Loucy (cell line): ENCODE data around the gene H2AZ2.

Experiments
- H2AFZ ChIP-seq: fragments of 200-600 bp; sonication (generic); 2 replicates; pipeline ENCODE4 v1.6.0; 2016; ENCODE audit warnings: antibody characterized with exemption, mild to moderate bottlenecking, low read length, moderate library complexity
- H3F3A ChIP-seq: fragments of 200-600 bp; 2 replicates; pipeline ENCODE4 v1.6.0; 2016; ENCODE audit warnings: antibody characterized with exemption, low read depth, mild to moderate bottlenecking
- H3K27me3 ChIP-seq: fragments of 200-600 bp; sonication (generic); 2 replicates; pipeline ENCODE4 v1.6.1; 2014; ENCODE audit warnings: low read length, mild to moderate bottlenecking; ENCODE audit not compliant: insufficient read depth, poor library complexity, severe bottlenecking
- H3K36me3 ChIP-seq: fragments of 200-600 bp; sonication (generic); 2 replicates; pipeline ENCODE4 v1.6.1; 2016; ENCODE audit warnings: low read length; ENCODE audit not compliant: insufficient read depth
- H3K4me1 ChIP-seq: fragments of 200-600 bp; sonication (generic); 2 replicates; pipeline ENCODE4 v1.5.1; 2014; ENCODE audit warnings: low read length, mild to moderate bottlenecking; ENCODE audit not compliant: insufficient read depth, poor library complexity, severe bottlenecking
- H3K4me2 ChIP-seq: fragments of 200-600 bp; sonication (generic); 2 replicates; pipeline ENCODE4 v1.6.0; 2014; ENCODE audit warnings: antibody characterized with exemption, low read length, low read depth, mild to moderate bottlenecking; ENCODE audit not compliant: poor library complexity, severe bottlenecking
- H3K4me3 ChIP-seq: fragments of 200-600 bp; sonication (generic); 2 replicates; pipeline ENCODE4 v1.5.1; 2014; ENCODE audit warnings: low read length, mild to moderate bottlenecking, mixed read lengths; ENCODE audit not compliant: poor library complexity, severe bottlenecking
- H3K79me2 ChIP-seq: fragments of 200-600 bp; sonication (generic); 2 replicates; pipeline ENCODE4 v1.6.1; 2014; ENCODE audit warnings: low read length; ENCODE audit not compliant: insufficient read depth
- H3K9ac ChIP-seq: fragments of 200-600 bp; sonication (generic); 2 replicates; pipeline ENCODE4 v1.6.0; 2014; ENCODE audit warnings: mild to moderate bottlenecking, low read depth, low read length, moderate library complexity; ENCODE audit not compliant: poor library complexity, severe bottlenecking
- H3K9me2 ChIP-seq: fragments of 200-600 bp; sonication (generic); replicated peaks from 2 replicates; pipeline ENCODE4 v1.6.1; 2016; ENCODE audit warnings: low read depth, low read length, mixed read lengths
- H3K9me3 ChIP-seq: fragments of 200-600 bp; sonication (generic); 2 replicates; pipeline ENCODE4 v1.6.1; 2014; ENCODE audit warnings: mild to moderate bottlenecking, antibody characterized with exemption, low read length, low read depth; ENCODE audit not compliant: insufficient read depth
- H4K20me1 ChIP-seq: fragments of 200-600 bp; sonication (generic); 2 replicates; pipeline ENCODE4 v1.6.0; 2014; ENCODE audit warnings: antibody characterized with exemption, low read length, mild to moderate bottlenecking; ENCODE audit not compliant: insufficient read depth, poor library complexity, severe bottlenecking
- EZH2phosphoT487 ChIP-seq: fragments of 200-600 bp; IDR thresholded peaks from 2 replicates; pipeline ENCODE4 v1.6.1; 2018; ENCODE audit warnings: antibody characterized with exemption, mild to moderate bottlenecking, moderate library complexity, borderline replicate concordance
- TF ChIP-seq, protein P1 (sequence below): fragments of 200-600 bp; sonication (generic); conservative IDR thresholded peaks from 2 replicates; pipeline ENCODE4 v1.5.1; 2014; ENCODE audit warnings: mild to moderate bottlenecking, antibody characterized with exemption, low read length

H2AZ2 gene

DNA sequence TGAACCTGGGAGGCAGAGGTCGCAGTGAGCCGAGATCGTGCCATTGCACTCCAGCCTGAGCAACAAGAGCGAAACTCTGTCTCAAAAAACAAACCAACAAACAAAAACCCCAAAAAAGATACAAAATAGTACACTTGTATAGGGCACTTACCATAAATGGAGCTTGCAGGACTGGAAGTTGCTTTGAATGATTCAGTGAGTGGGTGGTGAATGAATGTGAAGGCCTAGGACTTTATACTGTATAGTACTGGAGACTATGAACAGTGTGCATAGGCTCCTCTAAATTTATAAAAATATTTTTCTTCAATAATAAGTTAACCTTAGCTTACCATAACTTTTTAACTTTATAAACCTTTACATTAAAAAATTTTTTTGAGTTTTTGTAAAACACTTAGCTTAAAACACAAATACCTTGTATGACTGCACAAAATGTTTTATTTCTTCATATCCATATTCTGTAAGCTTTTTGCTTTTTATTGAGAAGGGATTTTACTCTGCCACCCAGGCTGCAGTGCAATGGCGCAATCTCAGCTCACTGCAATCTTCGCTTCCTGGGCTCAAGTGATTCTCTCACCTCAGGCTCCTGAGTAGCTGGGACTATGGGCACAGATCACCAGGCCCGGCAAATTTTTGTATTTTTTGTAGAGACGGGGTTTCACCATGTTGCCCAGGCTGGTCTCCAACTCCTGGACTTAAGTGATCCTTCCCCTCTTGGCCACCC is 6.9 kb upstream of the H2AZ2 start:
- Histone ChIP-seq H3K9me2 (no peaks in the 10 kb centered on the region), H4K20me1 (no peaks in the 10 kb centered on the region), H3K36me3 (no peaks in the 10 kb centered on the region), H3K27me3 (no peaks in the 10 kb centered on the region), H3K4me3 (no peak overlapping the region), H2AFZ (no peak overlapping the region), H3K79me2 (peaks cover 7% of the 10 kb centered on the region), H3K4me1 (peaks cover 7% of the 10 kb centered on the region), H3F3A (peaks cover 4% of the 10 kb centered on the region; the same call in 1 of the 2 replicates), H3K4me2 (no peak overlapping the region), H3K9me3 (no peaks in the 10 kb centered on the region), H3K9ac (no peak overlapping the region)
- TF ChIP-seq EZH2phosphoT487: no peak
- TF ChIP-seq, protein P1, sequence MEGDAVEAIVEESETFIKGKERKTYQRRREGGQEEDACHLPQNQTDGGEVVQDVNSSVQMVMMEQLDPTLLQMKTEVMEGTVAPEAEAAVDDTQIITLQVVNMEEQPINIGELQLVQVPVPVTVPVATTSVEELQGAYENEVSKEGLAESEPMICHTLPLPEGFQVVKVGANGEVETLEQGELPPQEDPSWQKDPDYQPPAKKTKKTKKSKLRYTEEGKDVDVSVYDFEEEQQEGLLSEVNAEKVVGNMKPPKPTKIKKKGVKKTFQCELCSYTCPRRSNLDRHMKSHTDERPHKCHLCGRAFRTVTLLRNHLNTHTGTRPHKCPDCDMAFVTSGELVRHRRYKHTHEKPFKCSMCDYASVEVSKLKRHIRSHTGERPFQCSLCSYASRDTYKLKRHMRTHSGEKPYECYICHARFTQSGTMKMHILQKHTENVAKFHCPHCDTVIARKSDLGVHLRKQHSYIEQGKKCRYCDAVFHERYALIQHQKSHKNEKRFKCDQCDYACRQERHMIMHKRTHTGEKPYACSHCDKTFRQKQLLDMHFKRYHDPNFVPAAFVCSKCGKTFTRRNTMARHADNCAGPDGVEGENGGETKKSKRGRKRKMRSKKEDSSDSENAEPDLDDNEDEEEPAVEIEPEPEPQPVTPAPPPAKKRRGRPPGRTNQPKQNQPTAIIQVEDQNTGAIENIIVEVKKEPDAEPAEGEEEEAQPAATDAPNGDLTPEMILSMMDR: no peak

DNA sequence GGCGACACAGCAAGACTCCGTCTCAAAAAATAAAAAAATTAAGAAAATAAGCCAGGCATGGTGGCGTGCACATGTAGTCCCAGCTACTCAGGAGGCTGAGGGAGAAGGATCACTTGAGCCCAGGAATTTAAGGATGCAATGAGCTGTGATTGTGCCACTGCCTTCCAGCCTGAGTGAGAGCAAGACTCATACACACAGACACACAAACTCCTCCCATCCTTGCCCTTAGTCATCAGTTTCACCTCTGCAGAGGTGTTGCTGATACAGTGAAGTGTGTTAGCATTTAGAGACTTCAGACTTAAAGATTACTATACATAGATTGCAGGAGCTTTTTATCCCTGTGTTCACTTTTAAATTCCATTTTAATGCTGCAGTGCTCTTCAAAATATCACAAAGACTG is 5.5 kb upstream of the H2AZ2 start:
- H3K79me2 ChIP-seq: peaks cover 20% of the 10 kb centered on the region
- no peaks in the 10 kb centered on the region for H3K9me3 ChIP-seq
- no peaks in the 10 kb centered on the region for H3K9me2 ChIP-seq
- H3F3A ChIP-seq: peaks cover 4% of the 10 kb centered on the region; the same call in 1 of the 2 replicates
- no peaks in the 10 kb centered on the region for H3K36me3 ChIP-seq
- no peak overlapping the region for H3K9ac ChIP-seq
- no peak overlapping the region for H2AFZ ChIP-seq
- no peak for TF ChIP-seq EZH2phosphoT487
- TF ChIP-seq, protein P1: no peak
- H3K4me3 ChIP-seq: no peak overlapping the region
- peaks cover 17% of the 10 kb centered on the region for H3K4me1 ChIP-seq
- H3K27me3 ChIP-seq: no peaks in the 10 kb centered on the region
- no peak overlapping the region for H3K4me2 ChIP-seq
- H4K20me1 ChIP-seq: no peaks in the 10 kb centered on the region

DNA sequence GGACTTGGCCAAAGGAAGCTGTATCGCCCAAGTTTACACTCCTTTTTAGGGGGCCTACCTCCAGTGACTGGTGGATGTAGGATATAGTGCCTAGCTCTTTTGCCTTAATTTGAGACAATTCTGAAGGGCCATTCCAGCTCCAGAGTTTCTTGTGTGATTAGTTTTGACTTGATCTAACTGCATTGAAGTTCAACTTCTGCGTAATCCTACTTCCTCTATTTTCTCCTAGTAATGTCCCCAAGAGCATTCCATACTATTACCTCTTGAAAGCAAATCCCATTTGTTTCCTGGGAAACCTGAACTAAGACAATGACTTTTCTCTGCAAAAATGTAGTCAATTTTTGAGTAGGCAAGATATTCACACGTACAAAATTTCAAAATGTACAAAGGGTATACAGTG is 4.7 kb upstream of the H2AZ2 start:
- Histone ChIP-seq H4K20me1 (no peaks in the 10 kb centered on the region), H3F3A (peaks cover 5% of the 10 kb centered on the region; the same call in 1 of the 2 replicates), H3K9me3 (no peaks in the 10 kb centered on the region), H3K4me1 (peaks cover 17% of the 10 kb centered on the region), H2AFZ (no peak overlapping the region), H3K27me3 (no peaks in the 10 kb centered on the region), H3K9ac (no peak overlapping the region), H3K4me2 (no peak overlapping the region), H3K4me3 (no peak overlapping the region), H3K9me2 (no peaks in the 10 kb centered on the region), H3K79me2 (peaks cover 20% of the 10 kb centered on the region), H3K36me3 (no peaks in the 10 kb centered on the region)
- TF ChIP-seq, protein P1: no peak
- TF ChIP-seq EZH2phosphoT487: no peak
